ENCODE data around the gene ANAPC4.

GRCh38 chr4:25449270-25449669 is 72.2 kb downstream of the ANAPC4 start:
- TF ChIP-seq POLR2AphosphoS5 (IDR thresholded peaks at IDR 0.05), result no peak
- no peak for TF ChIP-seq CTCF (IDR thresholded peaks at IDR 0.05; ENCODE audit: poor library complexity, severe bottlenecking)
- TF ChIP-seq EP300 (conservative IDR thresholded peaks at IDR 0.05; ENCODE audit: poor library complexity, severe bottlenecking), result no peak
- TF ChIP-seq TAF1 (IDR thresholded peaks at IDR 0.05; ENCODE audit: low read depth), result no peak

All from neural cell (in vitro differentiated cells).